Mesothelial cell of epicardium (in vitro differentiated cells): ENCODE data around the gene JARID2. TPM values are rescaled to one million over a fixed set of nuclear protein-coding genes. Genes with fewer than 3 reads are reported as not detected.

ENCODE experiments used
- DNase-seq, 2 experiments: peaks; one replicate each; pipeline ENCODE4 v3.0.0; 2021; ENCODE audit warnings: low spot score in 2 of 2; ENCODE audit not compliant: unreplicated experiment in 2 of 2
- H3K27ac Mint-ChIP-seq: 2 replicates; pipeline ENCODE4 v1.8.0; 2021; ENCODE audit warnings: mixed read lengths
- H3K27me3 Mint-ChIP-seq: 2 replicates; pipeline ENCODE4 v1.8.0; 2021; ENCODE audit warnings: low read depth, mixed read lengths
- H3K36me3 Mint-ChIP-seq: 2 replicates; pipeline ENCODE4 v1.8.0; 2021; ENCODE audit warnings: mixed read lengths
- H3K4me1 Mint-ChIP-seq: 2 replicates; pipeline ENCODE4 v1.8.0; 2021; ENCODE audit warnings: mixed read lengths
- H3K4me3 Mint-ChIP-seq: 2 replicates; pipeline ENCODE4 v1.8.0; 2021; ENCODE audit warnings: mild to moderate bottlenecking, moderate library complexity, mixed read lengths
- H3K9me3 Mint-ChIP-seq: 2 replicates; pipeline ENCODE4 v1.8.0; 2021; ENCODE audit warnings: mixed read lengths
- total RNA-seq: library from RNA; stranded (reverse); gene quantifications from 3 replicates; pipeline ENCODE4 v1.2.1, GENCODE V29; 2021
- TF ChIP-seq, protein P1 (sequence below): fragments of 200-600 bp; sonication (generic); IDR thresholded peaks from one replicate; pipeline ENCODE4 v1.5.0; 2021; ENCODE audit warnings: antibody characterized with exemption; ENCODE audit not compliant: unreplicated experiment

Gene JARID2
- total RNA-seq, 1 donor from 2014 or later = 35.3 TPM

DNA sequence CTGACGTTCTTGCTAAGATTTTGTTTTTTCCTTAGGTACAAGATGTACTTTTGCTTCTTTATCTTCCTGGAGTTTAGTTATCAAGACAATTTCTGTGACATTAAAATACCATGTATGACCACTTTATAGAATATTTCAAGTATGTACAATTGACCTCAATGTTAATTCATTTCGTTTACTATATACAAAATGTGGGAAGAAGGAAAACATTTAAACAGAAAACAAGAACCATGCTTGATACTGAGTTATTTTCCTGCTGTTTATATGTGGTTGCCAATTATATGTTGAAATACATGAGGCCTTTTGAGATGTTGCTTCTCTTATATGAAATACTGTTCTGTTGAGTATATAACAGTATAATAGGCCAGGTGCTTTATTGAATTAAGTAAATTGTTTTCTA lies 184.3 kb downstream of the JARID2 start:
- TF ChIP-seq, protein P1, sequence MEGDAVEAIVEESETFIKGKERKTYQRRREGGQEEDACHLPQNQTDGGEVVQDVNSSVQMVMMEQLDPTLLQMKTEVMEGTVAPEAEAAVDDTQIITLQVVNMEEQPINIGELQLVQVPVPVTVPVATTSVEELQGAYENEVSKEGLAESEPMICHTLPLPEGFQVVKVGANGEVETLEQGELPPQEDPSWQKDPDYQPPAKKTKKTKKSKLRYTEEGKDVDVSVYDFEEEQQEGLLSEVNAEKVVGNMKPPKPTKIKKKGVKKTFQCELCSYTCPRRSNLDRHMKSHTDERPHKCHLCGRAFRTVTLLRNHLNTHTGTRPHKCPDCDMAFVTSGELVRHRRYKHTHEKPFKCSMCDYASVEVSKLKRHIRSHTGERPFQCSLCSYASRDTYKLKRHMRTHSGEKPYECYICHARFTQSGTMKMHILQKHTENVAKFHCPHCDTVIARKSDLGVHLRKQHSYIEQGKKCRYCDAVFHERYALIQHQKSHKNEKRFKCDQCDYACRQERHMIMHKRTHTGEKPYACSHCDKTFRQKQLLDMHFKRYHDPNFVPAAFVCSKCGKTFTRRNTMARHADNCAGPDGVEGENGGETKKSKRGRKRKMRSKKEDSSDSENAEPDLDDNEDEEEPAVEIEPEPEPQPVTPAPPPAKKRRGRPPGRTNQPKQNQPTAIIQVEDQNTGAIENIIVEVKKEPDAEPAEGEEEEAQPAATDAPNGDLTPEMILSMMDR = no peak

DNA sequence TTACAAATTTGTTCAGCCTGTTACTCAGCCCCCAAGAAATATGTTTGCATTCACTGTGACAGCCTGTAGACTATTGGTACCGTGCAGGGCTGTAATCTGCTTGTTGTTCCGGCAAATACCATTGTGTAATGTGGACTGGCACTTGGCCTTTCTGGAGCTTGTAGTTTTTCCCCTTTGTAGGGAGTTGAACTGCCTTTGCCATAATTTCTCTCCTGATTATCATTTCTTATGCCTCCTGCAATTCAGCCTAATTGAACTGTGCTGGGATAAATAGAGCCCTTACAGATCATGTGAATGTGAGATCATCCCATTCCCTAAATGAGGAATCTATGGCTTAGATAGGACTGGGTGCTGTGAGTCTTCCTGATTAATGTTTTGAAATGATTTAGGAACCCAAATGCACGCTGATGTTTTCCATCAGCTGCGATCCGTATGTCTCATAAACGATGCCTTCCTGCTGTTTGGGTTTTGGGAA lies 185.1 kb downstream of the JARID2 start:
- Mint-ChIP-seq H3K27me3 (no peaks in the 10 kb centered on the region), H3K36me3 (peaks cover 6% of the 10 kb centered on the region), H3K9me3 (peaks cover 7% of the 10 kb centered on the region), H3K4me3 (no peak overlapping the region), H3K27ac (no peak overlapping the region), H3K4me1 (peaks cover 68% of the 10 kb centered on the region)
- DNase-seq = no peak
- TF ChIP-seq, protein P1 = no peak

More for the DNA sequence above, 184.3 kb downstream of the JARID2 start:
- peaks cover 7% of the 10 kb centered on the region for H3K9me3 Mint-ChIP-seq
- H3K4me1 Mint-ChIP-seq = peaks cover 69% of the 10 kb centered on the region
- H3K4me3 Mint-ChIP-seq = no peak overlapping the region
- H3K27me3 Mint-ChIP-seq = no peaks in the 10 kb centered on the region
- H3K27ac Mint-ChIP-seq = no peak overlapping the region
- no peak for DNase-seq
- H3K36me3 Mint-ChIP-seq = peaks cover 6% of the 10 kb centered on the region

DNA sequence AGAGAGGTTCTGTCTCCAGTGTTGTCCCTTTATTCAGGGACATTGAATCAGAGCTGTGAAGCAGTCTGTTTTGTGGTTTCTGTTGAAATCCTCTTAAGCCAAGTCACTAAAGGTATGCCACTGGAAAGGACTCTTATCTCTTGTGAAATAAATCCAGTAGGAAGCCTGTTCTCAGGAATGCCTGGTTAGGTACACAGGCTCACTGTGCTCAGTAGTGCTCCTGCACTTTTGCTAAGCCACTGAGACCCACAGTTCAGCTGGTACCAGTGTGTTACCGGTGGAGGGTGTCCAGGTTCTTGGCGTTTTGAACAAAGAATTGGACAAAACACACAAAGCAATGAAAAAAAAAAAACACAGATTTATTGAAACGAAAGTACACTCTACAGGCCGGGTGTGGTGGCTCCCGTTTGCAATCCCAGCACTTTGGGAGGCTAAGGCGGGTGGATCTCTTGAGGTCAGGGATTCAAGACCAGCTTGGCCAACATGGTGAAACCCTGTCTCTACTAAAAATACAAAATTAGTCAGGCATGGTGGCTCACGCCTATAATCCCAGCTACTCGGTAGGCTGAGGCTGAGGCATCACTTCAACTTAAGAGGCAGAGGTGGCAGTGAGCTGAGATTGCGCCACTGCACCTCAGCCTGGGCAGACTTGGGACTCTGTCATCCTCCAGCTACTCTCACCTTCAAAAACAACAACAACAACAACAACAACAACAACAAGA lies 186.1 kb downstream of the JARID2 start:
- no peak overlapping the region for H3K4me3 Mint-ChIP-seq
- TF ChIP-seq, protein P1 = no peak
- H3K9me3 Mint-ChIP-seq = peaks cover 7% of the 10 kb centered on the region
- DNase-seq = no peak
- peaks cover 62% of the 10 kb centered on the region for H3K4me1 Mint-ChIP-seq
- peaks cover 6% of the 10 kb centered on the region for H3K36me3 Mint-ChIP-seq
- H3K27ac Mint-ChIP-seq = peak overlapping the region; percentile 69
- H3K27me3 Mint-ChIP-seq = no peaks in the 10 kb centered on the region

DNA sequence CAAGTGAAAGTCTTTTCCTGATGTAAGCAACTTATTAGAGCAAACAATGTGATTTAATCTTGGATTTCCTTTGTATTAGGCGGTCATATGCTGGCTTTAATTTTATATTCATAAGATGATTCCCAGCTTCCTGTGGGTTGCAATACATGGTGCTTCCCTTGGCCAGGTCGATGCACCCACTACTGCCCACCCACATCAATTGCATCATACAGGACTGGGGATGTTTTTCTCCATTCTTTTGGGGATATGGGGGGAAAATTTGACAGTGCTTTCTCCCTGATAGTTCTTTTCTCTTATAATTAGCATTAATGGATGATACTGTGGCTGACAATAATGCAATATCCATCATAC lies 187.6 kb downstream of the JARID2 start:
- Mint-ChIP-seq H3K4me1 (peaks cover 59% of the 10 kb centered on the region), H3K36me3 (peaks cover 6% of the 10 kb centered on the region), H3K27ac (no peak overlapping the region), H3K9me3 (peaks cover 7% of the 10 kb centered on the region), H3K4me3 (no peak overlapping the region), H3K27me3 (no peaks in the 10 kb centered on the region)
- DNase-seq = no peak
- TF ChIP-seq, protein P1 = no peak

DNA sequence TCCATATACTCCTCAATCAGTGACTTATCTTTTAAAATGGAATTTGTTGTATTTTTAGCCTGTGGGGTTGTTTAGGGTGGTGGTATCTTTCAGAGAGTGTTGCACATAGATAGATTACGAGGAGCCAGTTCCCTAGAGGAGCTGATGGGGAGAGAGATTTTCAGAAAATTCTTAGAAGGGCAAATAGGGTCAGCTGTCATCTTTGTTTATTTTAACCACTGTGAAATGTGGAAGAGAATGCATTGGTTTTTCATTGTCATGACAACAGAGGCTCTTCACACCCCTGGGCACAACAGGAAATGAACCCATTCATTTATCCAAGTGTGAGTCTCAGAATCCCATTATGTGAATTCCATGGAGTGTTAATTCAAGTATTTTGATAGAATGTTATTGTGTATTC lies 188.4 kb downstream of the JARID2 start:
- H3K9me3 Mint-ChIP-seq = peaks cover 7% of the 10 kb centered on the region
- no peak for DNase-seq
- TF ChIP-seq, protein P1 = no peak

More for the DNA sequence above, 188.4 kb downstream of the JARID2 start:
- no peak overlapping the region for H3K4me3 Mint-ChIP-seq
- no peaks in the 10 kb centered on the region for H3K27me3 Mint-ChIP-seq
- peaks cover 6% of the 10 kb centered on the region for H3K36me3 Mint-ChIP-seq
- H3K4me1 Mint-ChIP-seq = peaks cover 58% of the 10 kb centered on the region
- H3K27ac Mint-ChIP-seq = no peak overlapping the region
